Iris pigment epithelial cell (primary cell): ENCODE measurements around the gene SNTB2.
"Not testable (repeated sequence)": the region's sequence is repeated elsewhere in the genome, so short reads cannot be mapped to it uniquely, and the experiment has no call there.

Source experiments
- DNase-seq: peaks from one replicate; pipeline ENCODE4 v3.0.0-alpha.2; 2011; ENCODE audit warnings: low read depth

The SNTB2 gene

DNA sequence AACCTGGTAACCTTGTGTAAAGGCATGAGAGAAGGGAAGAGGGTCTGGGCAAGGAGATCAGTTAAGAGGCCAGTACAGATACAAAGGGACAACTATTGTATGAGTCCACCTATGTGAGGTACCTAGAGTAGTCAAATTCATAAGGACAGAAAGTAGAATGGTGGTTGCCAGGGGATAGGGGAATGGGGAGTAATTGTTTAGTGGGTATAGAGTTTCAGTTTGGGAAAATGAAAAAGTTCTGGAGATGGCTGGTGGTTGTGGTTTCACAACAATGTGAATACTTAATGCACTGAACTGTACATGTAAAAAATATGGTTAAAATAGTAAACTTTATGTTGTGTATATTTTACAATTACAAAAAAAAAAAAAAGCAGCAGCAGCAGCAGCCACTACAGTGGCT is 49.4 kb downstream of the SNTB2 start:
- DNase-seq: no peak

DNA sequence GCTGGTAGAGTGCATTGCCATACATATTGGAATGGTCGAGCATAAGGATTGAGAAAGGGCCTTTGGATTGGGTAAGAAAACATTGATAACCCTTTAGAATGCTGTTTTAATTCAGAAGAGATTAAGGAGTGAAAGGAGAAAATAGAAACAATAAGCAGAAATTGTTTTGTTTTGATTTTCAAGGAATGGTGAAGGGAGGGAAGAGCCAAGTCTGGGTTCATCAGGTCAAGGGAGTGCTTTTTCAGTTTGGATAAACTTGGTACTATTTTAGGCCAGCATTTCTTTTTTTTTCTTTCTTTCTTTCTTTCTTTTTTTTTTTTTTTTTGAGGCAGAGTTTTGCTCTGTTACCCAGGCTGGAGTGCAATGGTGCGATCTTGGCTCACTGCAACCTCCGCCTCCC is 50.3 kb downstream of the SNTB2 start:
- DNase-seq: no peak

GRCh38 chr16:69239851-69240250 is 52.9 kb downstream of the SNTB2 start:
- DNase-seq: no peak

DNA sequence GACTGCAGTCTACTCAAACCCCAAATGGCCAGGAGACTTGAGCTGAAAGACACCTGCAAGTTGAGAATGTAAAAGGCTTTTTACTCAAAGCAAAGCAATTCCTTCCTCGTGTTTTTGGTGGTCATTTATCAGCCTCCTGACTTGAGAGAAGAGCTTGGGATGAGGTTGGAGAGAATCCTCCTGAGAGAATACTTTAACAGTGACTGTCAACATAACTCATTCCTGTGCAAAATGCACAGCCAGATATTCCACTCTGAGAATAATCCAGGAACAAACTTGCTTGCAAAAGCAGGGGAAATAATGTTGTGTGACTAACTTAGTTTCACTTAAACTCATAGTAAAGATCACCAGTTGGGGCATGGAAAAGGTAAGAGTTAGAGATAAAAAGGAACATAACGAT is 53.4 kb downstream of the SNTB2 start:
- peak; percentile 62 for DNase-seq

DNA sequence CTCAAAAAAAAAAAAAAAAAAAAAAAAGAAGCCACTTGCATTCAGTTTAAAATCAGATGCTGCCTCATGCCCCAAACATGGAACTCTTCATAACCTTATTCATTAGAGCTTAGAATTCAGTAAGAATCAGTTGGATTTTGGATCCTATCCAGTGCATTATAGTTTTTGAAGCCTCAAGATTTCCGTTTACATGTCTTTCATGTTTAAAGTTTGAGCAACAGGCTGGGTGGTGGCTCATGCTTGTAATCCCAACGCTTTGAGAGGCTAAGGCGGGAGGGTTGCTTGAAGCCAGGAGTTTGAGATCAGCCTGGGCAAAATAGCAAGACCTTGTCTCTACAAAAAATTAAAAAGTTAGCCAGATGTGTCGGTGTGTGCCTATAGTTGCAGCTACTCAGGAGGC is 55.0 kb downstream of the SNTB2 start:
- peak; percentile 78 for DNase-seq

DNA sequence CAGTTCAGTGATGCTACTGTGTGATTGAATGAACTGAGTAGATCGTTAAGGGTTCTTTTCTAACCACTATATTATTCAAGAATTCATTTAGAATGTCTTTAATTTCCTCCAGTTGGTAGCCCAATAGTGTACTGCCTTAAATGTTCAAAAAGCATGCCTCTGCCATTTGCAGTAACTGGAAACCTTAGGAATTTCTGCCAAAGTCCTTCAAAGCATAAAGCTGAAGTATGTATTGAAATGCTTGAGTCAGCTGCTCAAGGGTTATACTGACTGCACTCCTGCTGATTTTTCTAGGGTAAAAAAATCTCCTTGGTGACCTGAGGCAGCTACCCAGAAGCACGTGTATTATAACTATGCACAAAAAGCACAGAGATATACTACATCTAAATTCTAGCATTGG is 56.5 kb downstream of the SNTB2 start:
- DNase-seq: peak; percentile 82

GRCh38 chr16:69244336-69244735 is 57.4 kb downstream of the SNTB2 start:
- no peak for DNase-seq

DNA sequence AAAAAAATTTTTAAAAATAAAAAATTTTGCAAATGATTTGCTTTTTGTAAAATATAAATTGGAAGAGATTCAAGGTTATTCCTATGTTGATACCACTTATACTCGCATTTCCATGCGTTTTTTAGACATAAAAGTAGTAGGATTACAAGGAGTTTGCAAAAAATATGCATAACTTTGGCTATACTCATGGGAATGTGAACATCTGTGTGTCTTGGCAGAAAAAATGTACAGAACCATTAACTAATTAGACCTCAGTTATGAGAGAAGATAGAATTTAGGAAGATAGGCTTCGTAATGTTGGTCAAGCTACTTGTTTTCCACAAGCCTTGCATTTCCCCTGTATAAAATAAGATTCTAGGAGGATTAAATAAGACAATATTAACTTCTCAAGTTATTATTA is 63.1 kb downstream of the SNTB2 start:
- DNase-seq: no peak

DNA sequence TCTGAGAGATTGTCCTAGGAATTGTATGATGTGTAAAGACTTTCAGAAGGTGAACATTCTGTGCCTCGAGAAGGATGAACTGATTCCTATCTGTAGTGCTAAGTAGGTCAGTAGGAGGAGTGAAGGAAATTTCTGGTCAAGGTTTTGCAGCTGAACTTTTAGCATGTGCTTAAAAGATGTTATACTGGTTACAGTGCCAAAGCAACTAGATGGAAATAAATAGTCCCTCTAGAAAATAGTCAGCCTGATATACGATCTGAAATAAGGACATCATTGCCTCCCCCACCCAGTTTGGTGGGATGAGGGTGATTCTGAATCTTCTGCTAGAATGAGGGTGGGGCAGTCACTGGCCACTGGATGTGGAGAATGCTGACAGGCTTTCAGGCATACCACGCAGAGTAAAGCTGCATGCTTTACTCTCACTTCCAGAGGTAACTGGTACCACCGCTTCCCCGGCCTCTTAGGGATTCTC is 66.9 kb downstream of the SNTB2 start:
- DNase-seq: peak; percentile 83

GRCh38 chr16:69259428-69259764 is 72.4 kb downstream of the SNTB2 start:
- DNase-seq: not testable (repeated sequence)

- DNase-seq: no peak
These were observed 73.1 kb downstream of the SNTB2 start for GRCh38 chr16:69260019-69260418.

- no peak for DNase-seq
These were observed 73.5 kb downstream of the SNTB2 start for GRCh38 chr16:69260506-69260905.

DNA sequence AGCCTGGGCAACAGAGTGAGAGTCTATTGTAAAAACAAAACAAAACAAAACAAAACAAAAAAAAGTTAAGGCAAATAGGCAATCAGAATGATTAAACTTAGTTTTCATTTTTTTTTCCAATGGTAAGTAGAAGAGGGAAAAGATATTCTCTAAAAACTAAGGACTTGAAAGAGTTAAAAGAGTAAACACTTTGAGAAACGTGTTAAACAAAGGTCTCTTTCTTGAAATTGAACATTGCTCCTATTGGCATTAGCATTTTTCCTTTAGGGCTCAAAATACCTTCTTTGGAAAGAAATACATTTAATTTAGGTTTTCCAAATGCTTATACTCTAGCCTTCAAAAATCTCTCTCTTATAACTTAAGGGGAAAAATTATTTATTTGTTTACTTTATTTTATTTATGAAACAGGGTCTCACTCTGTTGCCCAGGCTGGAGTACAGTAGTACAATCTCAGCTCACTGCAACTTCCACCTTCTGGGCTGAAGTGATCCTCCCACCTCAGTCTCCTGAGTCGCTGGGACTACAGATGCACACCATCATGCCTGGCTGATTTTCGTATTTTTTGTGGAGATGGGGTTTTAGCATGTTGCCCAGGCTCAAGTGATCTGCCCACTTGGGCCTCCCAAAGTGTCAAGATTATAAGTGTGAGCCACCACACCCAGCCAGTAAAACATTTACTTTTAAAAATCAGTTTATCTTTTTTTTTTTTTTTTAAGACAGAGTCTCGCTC is 79.5 kb downstream of the SNTB2 start:
- DNase-seq: no peak

DNA sequence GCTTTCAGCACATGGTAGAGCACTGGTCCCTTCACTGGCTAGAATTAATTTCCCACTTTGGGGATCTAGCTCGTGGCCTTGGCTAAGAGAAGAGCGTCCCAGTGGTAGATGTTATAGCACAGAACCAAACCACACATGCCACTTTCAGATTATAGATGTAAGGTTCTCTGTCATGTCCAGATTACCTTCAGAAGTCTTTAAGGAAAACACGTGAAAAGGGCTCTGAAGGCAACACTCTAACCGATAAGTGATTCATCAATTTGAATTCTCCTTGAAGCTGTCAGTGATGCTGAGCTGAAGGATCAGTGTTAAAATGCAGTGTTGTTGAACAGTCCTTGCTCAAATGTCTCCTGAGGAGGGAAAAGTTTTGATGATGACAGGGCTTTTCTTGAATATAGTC is 80.7 kb downstream of the SNTB2 start:
- no peak for DNase-seq

DNA sequence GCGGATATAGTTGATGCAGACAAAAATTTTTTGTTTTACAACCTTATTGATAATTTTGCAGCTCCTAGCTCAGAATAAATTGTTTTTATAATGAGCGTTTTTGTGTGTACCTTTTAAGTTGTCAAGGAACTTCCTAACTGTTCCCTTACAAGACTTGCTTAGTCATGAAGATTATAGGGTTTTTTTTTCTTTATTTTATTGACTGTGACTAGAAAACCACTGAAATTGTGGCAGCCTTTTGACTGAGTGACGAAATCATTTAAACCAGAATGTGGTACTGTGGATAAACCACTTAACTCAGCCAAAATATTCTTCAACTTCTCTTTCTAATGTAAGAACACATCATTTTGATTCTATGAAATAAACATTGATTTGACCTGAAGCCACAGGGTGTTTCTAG is 83.4 kb downstream of the SNTB2 start:
- DNase-seq: peak; percentile 47

DNA sequence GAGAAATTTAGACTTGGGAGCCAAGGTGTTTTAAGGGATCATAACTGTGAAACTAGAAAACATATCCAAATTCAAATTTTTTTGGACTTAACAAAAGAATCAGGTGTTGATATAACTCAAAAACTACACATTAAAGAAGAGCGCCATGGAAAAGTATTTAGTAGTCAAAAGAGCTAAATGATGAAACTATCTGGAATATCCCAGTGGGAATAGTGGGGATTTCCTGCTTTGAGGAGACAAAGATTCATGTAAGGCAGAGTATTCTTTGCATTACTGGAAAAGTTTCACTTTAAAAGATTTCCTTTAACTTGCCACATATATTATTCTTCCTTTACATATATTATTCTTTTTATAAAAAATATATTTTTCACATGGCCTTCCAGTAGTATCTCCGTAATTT is 83.9 kb downstream of the SNTB2 start:
- DNase-seq: no peak

DNA sequence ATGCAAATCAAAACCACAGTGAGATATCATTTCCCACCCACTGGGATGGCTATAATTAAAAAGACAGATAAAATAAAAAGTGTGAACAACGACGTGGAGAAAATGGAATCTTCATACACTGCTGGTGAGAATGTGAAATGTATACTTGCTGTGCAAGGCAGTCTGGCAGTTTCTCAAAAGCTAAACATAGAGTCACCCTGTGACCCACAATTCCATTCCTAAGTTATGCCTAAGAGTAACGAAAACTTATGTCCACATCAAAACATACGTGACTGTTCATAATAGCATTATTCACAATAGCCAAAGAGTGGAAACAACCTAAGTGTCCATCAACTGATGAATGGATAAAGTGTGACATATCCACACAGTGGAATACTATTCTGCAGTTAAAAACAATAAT is 86.0 kb downstream of the SNTB2 start:
- DNase-seq: peak; percentile 96

DNA sequence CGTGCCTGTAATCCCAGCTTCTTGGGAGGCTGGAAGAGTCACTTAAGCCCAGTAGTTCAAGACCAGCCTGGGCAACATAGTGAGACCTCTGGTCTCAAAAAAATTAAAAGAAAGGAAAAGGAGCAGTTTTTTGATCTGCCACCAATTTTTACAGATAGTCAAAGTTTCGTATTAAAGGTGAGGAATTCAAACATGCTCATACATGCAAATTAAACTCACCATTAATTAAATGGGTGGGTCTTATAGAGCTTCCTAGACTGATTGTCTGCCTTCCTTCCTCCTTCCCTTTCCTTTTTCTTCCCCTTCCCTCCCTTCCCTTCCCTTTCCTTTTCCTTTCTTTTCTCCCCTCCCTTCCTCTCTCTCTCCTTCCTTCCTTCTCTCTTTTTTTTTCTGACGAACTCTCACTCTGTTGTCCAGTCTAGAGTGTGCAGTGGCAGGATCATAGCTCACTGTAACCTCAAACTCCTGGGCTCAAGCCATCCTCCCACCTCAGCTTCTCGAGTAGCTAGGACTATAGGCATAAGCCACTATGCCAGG is 87.8 kb downstream of the SNTB2 start:
- no peak for DNase-seq

GRCh38 chr16:69276148-69277115 is 89.5 kb downstream of the SNTB2 start:
- peak; percentile 97 for DNase-seq

GRCh38 chr16:69277413-69277812 is 90.4 kb downstream of the SNTB2 start:
- DNase-seq: no peak

DNA sequence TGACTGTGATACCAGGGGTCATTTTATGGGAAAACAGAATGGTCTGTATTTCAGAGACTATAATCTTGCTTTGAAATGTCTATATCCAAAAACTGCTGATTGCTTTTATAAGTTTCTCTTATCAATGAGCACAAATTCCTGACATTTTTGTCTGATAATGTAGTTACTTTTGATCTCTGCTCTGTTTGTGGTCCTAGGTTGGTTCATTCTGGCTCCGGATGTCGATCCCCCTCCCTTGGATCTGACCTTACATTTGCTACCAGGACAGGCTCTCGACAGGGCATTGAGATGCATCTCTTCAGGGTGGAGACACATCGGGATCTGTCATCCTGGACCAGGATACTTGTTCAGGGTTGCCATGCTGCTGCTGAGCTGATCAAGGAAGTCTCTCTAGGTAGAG is 96.9 kb downstream of the SNTB2 start:
- no peak for DNase-seq

- DNase-seq: no peak
These were observed 98.3 kb downstream of the SNTB2 start for GRCh38 chr16:69285240-69285639.
